Pancreas (tissue), 10 donors: ENCODE measurements around the gene APOBEC2. TPM values are rescaled to one million over a fixed set of nuclear protein-coding genes. Genes with fewer than 3 reads are reported as not detected.

Source experiments
- ATAC-seq, 4 donors: fragments of 200-7000 bp; cut with Tn5 transposase; one replicate each; pipeline versions ENCODE4 v1.8.0 to v1.9.1; 2020; ENCODE audit warnings: mild to moderate bottlenecking in 4 of 4, moderate library complexity in 4 of 4
- DNase-seq, 6 donors: peaks; one replicate each; pipeline ENCODE4 v3.0.0-alpha.2; 2020
- FAIRE-seq: peaks from 2 replicates; lab custom pipeline; 2012; peaks lifted over from hg19 to GRCh38; lab: Jason Lieb, UNC
- H3K27ac ChIP-seq, 4 donors: fragments of 200-600 bp; sonication (generic); 1 replicate in 3 of 4; 2 replicates in 1 of 4; pipeline versions ENCODE4 v1.5.0 to v1.8.0; 2020
- H3K27me3 ChIP-seq, 4 donors: fragments of 200-600 bp; one replicate each; pipeline ENCODE4 v1.8.0; 2021
- H3K36me3 ChIP-seq, 3 donors: fragments of 200-600 bp; sonication (generic) in 1 of 3; one replicate each; pipeline versions ENCODE4 v1.5.0 to v1.8.0; 2020 to 2021
- H3K4me1 ChIP-seq, 3 donors: fragments of 200-600 bp; one replicate each; pipeline ENCODE4 v1.8.0; 2021
- H3K4me3 ChIP-seq, 4 donors: fragments of 200-600 bp; sonication (generic) in 2 of 4; one replicate each; pipeline versions ENCODE4 v1.5.0 to v1.8.0; 2020 to 2021
- H3K9me3 ChIP-seq, 4 donors: fragments of 200-600 bp; one replicate each; pipeline ENCODE4 v1.8.0; 2021
- CTCF ChIP-seq, 4 donors: fragments of 200-600 bp; sonication (generic) in 3 of 4; IDR thresholded peaks; one replicate each; pipeline versions ENCODE4 v1.5.0 to v1.8.0; 2021; ENCODE audit warnings: antibody characterized with exemption in 4 of 4
- WGBS, 2 donors: extraction: QIAGEN DNeasy Blood & Tissue Kit; methylation state at CpG; one replicate each; pipeline ENCODE4 v1.1.7; 2013; 5-methylcytosine and 5-hydroxymethylcytosine counted together
- intact Hi-C, 3 donors: fragments of 100-400 bp; cut with DNase I; formaldehyde crosslinking; loops; one replicate each; pipeline versions ENCODE4 v1.11.1 to v1.14.2; 2022
- polyA plus RNA-seq, 2 donors: library from polyadenylated mRNA; stranded (reverse); fragments of 200-250 nt; gene quantifications; one replicate each; pipeline ENCODE4 v1.2.3, GENCODE V29; 2013
- total RNA-seq, 6 donors: library from RNA; stranded (reverse); fragmentation: NEBNext Ultra II Directional in 4 of 6; extraction: Animal tissue kit (Norgen Biotek cat#: 25700) in 4 of 6; gene quantifications; one replicate each; pipeline versions ENCODE4 v1.2.1 to v1.2.4, GENCODE V29; 2021 to 2023
- donor health status: healthy with polysubstance abuse.
- donor health status: DM: no; HTN: no; CAD: no; lungs with moderate emphysema.
- donor health status: DM: no; HTN: no; CAD: no.
- donor health status: control.
- donor health status: control.
- donor health status: Bipolar disorder and iron deficiency.
- donor health status: DM: yes; HTN: yes; CAD: no.
- donor health status: DM: no; HTN: no; CAD: no.
- donor health status: DM: no; HTN: no; CAD: no.
- donor health status: DM: yes; HTN: yes; CAD: no.

APOBEC2 gene
- total and polyA plus RNA-seq, 8 donors: 2.7 to 29.6 (median 8.6) TPM

GRCh38 chr6:41083072-41083471 is 30.1 kb downstream of the APOBEC2 start:
- peaks cover 0 to 34% (median 21%) of the 10 kb centered on the region in 3 donors for H3K36me3 ChIP-seq
- DNase-seq: no peak
- no peaks in the 10 kb centered on the region for H3K27me3 ChIP-seq
- no peak overlapping the region for H3K27ac ChIP-seq
- H3K4me1 ChIP-seq: peaks cover 0 to 5% (median 4%) of the 10 kb centered on the region in 3 donors
- ATAC-seq: peak in 2 of 4 donors; percentile 45 to 56
- TF ChIP-seq CTCF (IDR thresholded peaks at IDR 0.05): no peak
- no peak overlapping the region for H3K4me3 ChIP-seq
- H3K9me3 ChIP-seq: no peaks in the 10 kb centered on the region
- no peak for FAIRE-seq
- intact Hi-C loops: no loop called here

- FAIRE-seq: no peak
- Histone ChIP-seq H3K36me3 (peaks cover 0 to 34% (median 18%) of the 10 kb centered on the region in 3 donors), H3K27me3 (no peaks in the 10 kb centered on the region), H3K27ac (no peak overlapping the region), H3K9me3 (no peaks in the 10 kb centered on the region), H3K4me1 (peaks cover 0 to 5% (median 4%) of the 10 kb centered on the region in 3 donors), H3K4me3 (no peak overlapping the region)
- no peak for DNase-seq
- ATAC-seq: no peak
- intact Hi-C loops: no loop called here
- TF ChIP-seq CTCF (IDR thresholded peaks at IDR 0.05): no peak
These were observed 32.2 kb downstream of the APOBEC2 start for GRCh38 chr6:41085182-41085581.

- TF ChIP-seq CTCF (IDR thresholded peaks at IDR 0.05): no peak
- Histone ChIP-seq H3K9me3 (no peaks in the 10 kb centered on the region), H3K27me3 (no peaks in the 10 kb centered on the region), H3K27ac (no peak overlapping the region), H3K4me1 (peaks cover 0 to 1% (median 0%) of the 10 kb centered on the region in 3 donors), H3K4me3 (no peak overlapping the region), H3K36me3 (peaks cover 0 to 28% (median 23%) of the 10 kb centered on the region in 3 donors)
- WGBS, 2 donors: 86 to 88% methylated on average over 4 of the region's 4 CpGs
- DNase-seq (no peak), ATAC-seq (no peak), FAIRE-seq (no peak)
- intact Hi-C loops: no loop called here
These were observed 35.4 kb downstream of the APOBEC2 start for GRCh38 chr6:41088451-41088850.

GRCh38 chr6:41090841-41091761 is 38.1 kb downstream of the APOBEC2 start:
- intact Hi-C loops: no loop called here
- no peaks in the 10 kb centered on the region for H3K9me3 ChIP-seq
- no peak overlapping the region for H3K27ac ChIP-seq
- WGBS, 2 donors: 36 to 40% methylated on average over 1 of the region's 1 CpG
- ATAC-seq (peak in 1 of 4 donors; percentile 48), DNase-seq (no peak), FAIRE-seq (no peak)
- no peaks in the 10 kb centered on the region for H3K27me3 ChIP-seq
- no peak for TF ChIP-seq CTCF (IDR thresholded peaks at IDR 0.05)
- no peaks in the 10 kb centered on the region for H3K4me1 ChIP-seq
- no peak overlapping the region for H3K4me3 ChIP-seq
- H3K36me3 ChIP-seq: peaks cover 8 to 34% (median 30%) of the 10 kb centered on the region in 3 donors
